Measurements from ENCODE around the gene RFTN1.
"Not testable (repeated sequence)": the region's sequence is repeated elsewhere in the genome, so short reads cannot be mapped to it uniquely, and the experiment has no call there.

The RFTN1 gene

DNA sequence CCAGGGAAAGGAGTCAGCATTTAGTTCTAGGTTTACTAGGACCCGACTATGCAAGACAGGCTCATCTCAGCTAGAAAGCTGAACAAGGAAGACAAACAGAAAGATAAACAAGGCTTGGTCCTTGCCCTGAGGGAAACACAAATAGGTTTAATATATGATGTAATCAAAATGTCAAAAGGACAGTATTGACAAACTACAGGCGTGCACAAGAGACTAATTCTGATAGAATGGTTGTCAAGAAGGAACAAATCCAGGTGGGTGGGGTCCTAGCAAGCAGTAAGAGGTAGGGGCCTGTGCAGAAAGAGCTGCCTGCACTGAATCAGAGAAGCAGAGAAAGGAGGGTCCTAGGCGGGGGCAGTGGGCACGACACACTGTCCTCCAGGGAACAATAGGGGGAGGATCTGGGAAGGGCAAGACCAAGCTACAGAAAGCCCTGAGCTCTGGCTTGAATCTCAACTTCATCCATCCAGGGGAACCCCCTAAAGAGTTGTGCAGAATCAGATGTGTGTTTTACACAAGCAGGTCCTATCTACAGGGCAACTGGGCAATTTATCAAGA is 23.4 kb downstream of the RFTN1 start:
- TF ChIP-seq, protein P1, sequence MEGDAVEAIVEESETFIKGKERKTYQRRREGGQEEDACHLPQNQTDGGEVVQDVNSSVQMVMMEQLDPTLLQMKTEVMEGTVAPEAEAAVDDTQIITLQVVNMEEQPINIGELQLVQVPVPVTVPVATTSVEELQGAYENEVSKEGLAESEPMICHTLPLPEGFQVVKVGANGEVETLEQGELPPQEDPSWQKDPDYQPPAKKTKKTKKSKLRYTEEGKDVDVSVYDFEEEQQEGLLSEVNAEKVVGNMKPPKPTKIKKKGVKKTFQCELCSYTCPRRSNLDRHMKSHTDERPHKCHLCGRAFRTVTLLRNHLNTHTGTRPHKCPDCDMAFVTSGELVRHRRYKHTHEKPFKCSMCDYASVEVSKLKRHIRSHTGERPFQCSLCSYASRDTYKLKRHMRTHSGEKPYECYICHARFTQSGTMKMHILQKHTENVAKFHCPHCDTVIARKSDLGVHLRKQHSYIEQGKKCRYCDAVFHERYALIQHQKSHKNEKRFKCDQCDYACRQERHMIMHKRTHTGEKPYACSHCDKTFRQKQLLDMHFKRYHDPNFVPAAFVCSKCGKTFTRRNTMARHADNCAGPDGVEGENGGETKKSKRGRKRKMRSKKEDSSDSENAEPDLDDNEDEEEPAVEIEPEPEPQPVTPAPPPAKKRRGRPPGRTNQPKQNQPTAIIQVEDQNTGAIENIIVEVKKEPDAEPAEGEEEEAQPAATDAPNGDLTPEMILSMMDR (IDR thresholded peaks at IDR 0.05; ENCODE audit: extremely low read depth, missing control alignments), result no peak
- no peak for DNase-seq (ENCODE audit: low spot score)

DNA sequence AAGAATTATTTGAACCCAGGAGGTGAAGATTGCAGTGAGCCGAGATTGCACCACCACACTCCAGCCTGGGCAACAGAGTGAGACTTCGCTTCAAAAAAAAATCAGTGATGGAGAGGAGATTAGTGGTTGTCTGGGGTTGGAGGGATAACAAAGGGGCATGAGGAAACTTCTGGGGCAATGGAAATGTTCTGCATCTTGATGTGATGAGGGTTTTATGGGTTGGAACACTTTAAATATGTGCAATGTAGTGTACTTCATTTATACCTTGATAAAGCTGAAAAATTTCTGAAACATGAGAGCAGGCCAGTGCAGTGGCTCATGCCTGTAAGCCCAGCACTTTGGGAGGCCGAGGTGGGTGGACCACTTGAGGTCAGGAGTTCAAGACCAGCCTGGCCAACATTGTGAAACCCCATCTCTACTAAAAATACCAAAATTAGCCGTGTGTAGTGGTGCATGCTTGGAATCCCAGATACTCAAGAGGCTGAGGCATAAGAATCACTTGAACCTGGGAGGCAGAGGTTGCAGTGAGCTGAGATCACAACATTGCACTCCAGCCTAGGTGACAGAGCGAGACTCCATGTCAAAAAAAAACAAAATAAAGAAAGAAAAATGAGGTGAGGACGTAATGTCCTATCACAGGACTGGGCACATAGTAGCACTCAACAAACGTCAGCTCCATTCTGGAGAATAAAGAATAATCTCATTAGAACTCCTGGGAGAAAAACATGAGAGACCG is 24.0 kb downstream of the RFTN1 start:
- not testable (repeated sequence) for DNase-seq (ENCODE audit: low spot score)

DNA sequence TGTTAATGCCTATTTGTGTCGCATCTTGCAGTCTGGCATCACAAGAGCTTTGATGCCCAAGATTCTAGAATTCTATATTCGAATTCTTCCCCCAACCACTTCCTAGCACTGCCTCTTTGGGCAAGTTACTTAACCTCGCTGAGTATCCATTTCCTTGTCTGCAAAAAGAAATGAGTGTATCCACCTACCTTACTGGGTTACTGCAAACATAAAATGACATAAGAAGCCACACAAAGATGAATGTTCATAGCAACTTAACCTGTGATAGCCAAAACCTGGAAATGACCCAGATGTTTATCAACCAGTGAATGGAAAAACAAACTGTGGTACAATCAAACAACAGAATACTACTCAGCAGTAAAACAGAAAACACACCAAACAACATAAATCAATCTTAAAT is 24.9 kb downstream of the RFTN1 start:
- no peak for DNase-seq (ENCODE audit: low spot score)
- TF ChIP-seq, protein P1 (IDR thresholded peaks at IDR 0.05; ENCODE audit: extremely low read depth, missing control alignments), result no peak

DNA sequence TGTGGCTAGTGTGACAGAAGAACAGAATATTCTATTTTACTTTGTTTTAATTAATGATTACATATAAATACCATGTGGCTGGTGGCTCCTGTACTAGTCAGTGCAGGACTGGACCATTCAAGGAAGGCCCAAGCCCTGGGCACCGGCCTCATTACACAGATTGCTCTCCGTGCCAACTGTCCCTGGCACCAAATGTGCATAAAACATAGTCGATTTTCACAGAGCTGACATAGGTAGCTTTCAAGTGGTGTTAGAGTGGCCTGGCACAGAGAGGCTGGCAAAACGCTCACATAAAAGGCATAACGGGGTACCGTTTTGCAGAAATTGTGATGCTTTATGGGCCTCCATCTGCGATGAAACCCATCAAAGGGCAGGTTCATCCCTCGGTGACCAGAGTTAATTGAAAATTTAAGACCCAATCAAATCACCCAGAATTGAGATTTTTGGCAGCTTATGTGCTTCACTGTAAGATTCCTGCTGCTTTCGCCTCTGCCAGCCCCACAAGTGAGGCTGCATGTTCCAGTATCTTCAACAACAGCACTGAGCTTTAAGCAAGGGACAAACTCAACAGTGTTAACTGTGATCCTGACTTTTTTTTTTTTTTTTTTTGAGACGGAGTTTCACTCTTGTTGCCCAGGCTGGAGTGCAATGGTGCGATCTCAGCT is 25.9 kb downstream of the RFTN1 start:
- TF ChIP-seq, protein P1 (IDR thresholded peaks at IDR 0.05; ENCODE audit: extremely low read depth, missing control alignments), result no peak
- no peak for DNase-seq (ENCODE audit: low spot score)

DNA sequence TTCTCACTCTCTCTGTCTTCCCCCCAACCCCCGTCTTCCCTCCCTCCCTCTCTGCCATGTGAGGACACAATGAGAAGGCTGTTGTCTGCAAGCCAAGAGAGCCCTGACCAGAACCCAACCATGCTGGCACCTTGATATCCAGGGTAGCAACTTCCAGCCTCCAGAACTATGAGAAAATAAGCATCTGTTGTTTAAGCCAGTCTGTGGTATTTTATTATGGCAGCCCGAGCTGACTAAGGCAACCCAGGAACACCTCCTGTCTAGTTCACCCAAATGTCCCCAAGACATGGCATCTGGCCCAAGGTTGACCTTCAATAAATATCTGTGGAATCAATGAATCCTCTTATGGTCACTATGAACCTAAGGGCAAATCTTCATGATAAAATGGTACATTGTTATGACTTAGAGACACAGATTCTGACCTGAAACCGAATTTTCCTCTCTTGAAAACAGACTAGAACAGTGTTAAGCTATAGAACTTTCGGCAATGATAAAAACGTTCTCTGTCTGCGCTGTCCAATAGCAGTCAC is 26.5 kb downstream of the RFTN1 start:
- DNase-seq (ENCODE audit: low spot score), result no peak
- TF ChIP-seq, protein P1 (IDR thresholded peaks at IDR 0.05; ENCODE audit: extremely low read depth, missing control alignments), result no peak

DNA sequence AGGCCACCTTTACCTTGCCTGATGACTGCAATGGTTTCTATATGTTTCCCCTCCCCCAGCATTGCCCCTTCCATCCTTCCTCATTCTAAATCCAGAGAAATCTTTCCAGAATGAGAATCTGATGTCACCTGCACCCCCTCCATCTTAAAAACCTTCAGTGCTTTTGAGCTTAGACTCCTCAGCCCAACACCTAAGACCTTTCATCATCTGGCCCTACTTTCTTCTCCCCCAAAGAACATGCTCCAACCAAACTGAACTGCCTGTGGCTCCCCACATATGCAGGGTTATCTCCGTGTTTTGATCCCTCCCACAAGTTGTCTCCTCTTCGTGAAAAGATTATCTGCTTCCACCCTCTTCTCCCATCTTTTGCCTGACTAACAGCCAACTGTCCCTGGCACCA is 27.3 kb downstream of the RFTN1 start:
- TF ChIP-seq, protein P1 (IDR thresholded peaks at IDR 0.05; ENCODE audit: extremely low read depth, missing control alignments), result no peak

DNA sequence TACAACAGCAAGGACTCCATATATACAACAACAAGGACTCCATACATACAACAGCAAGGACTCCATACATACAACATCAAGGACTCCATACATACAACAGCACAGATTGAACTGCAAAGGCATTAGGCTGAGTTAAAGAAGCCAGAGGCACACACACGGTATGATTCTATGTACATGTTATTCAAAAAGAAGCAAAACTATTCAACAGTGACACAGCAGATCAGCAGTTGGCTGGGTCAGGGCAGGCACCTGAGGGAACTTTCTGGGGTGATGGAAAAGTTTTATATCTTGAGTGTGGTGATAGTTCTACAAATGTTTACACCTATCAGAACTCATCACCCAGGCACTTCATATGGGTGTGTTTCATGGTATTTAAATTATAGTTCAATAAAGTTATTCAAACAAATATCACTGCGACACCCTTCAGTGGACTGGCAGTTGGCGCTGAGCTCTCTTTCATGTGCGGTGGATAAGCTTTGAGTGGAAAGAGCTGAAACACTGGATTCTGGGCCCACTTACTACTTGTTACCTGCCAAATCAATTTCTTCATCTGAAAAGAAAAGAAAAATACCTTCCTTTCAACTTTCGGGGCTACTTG is 28.0 kb downstream of the RFTN1 start:
- DNase-seq (ENCODE audit: low spot score), result no peak
- TF ChIP-seq, protein P1 (IDR thresholded peaks at IDR 0.05; ENCODE audit: extremely low read depth, missing control alignments), result no peak

More for the DNA sequence above, 27.3 kb downstream of the RFTN1 start:
- DNase-seq (ENCODE audit: low spot score), result no peak

Measured in GM20000 (cell line).